WTC11 (cell line): ENCODE data around the gene PVALEF. TPM values are rescaled to one million over a fixed set of nuclear protein-coding genes. Genes with fewer than 3 reads are reported as not detected.

Experiments used
- ATF2 ChIP-seq: sonication (generic); formaldehyde crosslinking; IDR thresholded peaks from 2 replicates; pipeline ENCODE4 v1.8.1; 2022; ENCODE audit warnings: low read depth, missing genetic modification reagents, borderline replicate concordance
- ATF3 ChIP-seq: sonication (generic); formaldehyde crosslinking; conservative IDR thresholded peaks from 2 replicates; pipeline ENCODE4 v1.8.1; 2022; ENCODE audit warnings: mild to moderate bottlenecking, missing genetic modification reagents
- CBFB ChIP-seq: sonication (generic); formaldehyde crosslinking; IDR thresholded peaks from 2 replicates; pipeline ENCODE4 v1.8.1; 2022; ENCODE audit warnings: mild to moderate bottlenecking, low read depth, missing genetic modification reagents
- CREB1 ChIP-seq: sonication (generic); formaldehyde crosslinking; IDR thresholded peaks from 2 replicates; pipeline ENCODE4 v1.8.0; 2023; ENCODE audit warnings: mild to moderate bottlenecking, missing genetic modification reagents
- ERG ChIP-seq: fragments of 250-450 bp; sonication (Bioruptor Pico); IDR thresholded peaks from 2 replicates; pipeline ENCODE4 v1.8.0; 2021; ENCODE audit warnings: mild to moderate bottlenecking
- ESRRA ChIP-seq: sonication (generic); formaldehyde crosslinking; IDR thresholded peaks from 2 replicates; pipeline ENCODE4 v1.8.1; 2022; ENCODE audit warnings: mild to moderate bottlenecking, missing genetic modification reagents, borderline replicate concordance
- FOXK1 ChIP-seq: sonication (generic); formaldehyde crosslinking; IDR thresholded peaks from 2 replicates; pipeline ENCODE4 v1.8.0; 2022; ENCODE audit warnings: mild to moderate bottlenecking, moderate library complexity, missing genetic modification reagents
- HMGA2 ChIP-seq: fragments of 250-450 bp; sonication (Bioruptor Pico); IDR thresholded peaks from 2 replicates; pipeline ENCODE4 v1.4.0; 2021; ENCODE audit warnings: mild to moderate bottlenecking, moderate library complexity
- HMGXB4 ChIP-seq: sonication (generic); formaldehyde crosslinking; IDR thresholded peaks from 2 replicates; pipeline ENCODE4 v1.8.1; 2023; ENCODE audit warnings: mild to moderate bottlenecking, moderate library complexity, missing genetic modification reagents
- JUN ChIP-seq: sonication (generic); formaldehyde crosslinking; IDR thresholded peaks from 2 replicates; pipeline ENCODE4 v1.8.0; 2023; ENCODE audit warnings: mild to moderate bottlenecking, missing genetic modification reagents
- KAT7 ChIP-seq: sonication (generic); formaldehyde crosslinking; IDR thresholded peaks from 2 replicates; pipeline ENCODE4 v1.8.1; 2023; ENCODE audit warnings: missing genetic modification reagents, mild to moderate bottlenecking, borderline replicate concordance
- NFATC4 ChIP-seq: fragments of 250-450 bp; sonication (Bioruptor Pico); IDR thresholded peaks from 2 replicates; pipeline ENCODE4 v1.9.0; 2021; ENCODE audit warnings: mild to moderate bottlenecking
- RELA ChIP-seq: sonication (generic); formaldehyde crosslinking; IDR thresholded peaks from 2 replicates; pipeline ENCODE4 v1.8.1; 2022; ENCODE audit warnings: missing genetic modification reagents, mild to moderate bottlenecking, borderline replicate concordance
- SMAD3 ChIP-seq: sonication (generic); formaldehyde crosslinking; IDR thresholded peaks from 2 replicates; pipeline ENCODE4 v1.8.0; 2022; ENCODE audit warnings: missing genetic modification reagents, mild to moderate bottlenecking, borderline replicate concordance
- SP1 ChIP-seq: sonication (generic); formaldehyde crosslinking; conservative IDR thresholded peaks from 2 replicates; pipeline ENCODE4 v1.8.1; 2022; ENCODE audit warnings: missing genetic modification reagents
- TCF7 ChIP-seq: sonication (generic); formaldehyde crosslinking; IDR thresholded peaks from 2 replicates; pipeline ENCODE4 v1.8.0; 2022; ENCODE audit warnings: mild to moderate bottlenecking, low read depth, missing genetic modification reagents, moderate library complexity
- TEAD1 ChIP-seq: sonication (generic); formaldehyde crosslinking; IDR thresholded peaks from 2 replicates; pipeline ENCODE4 v1.8.0; 2022; ENCODE audit warnings: mild to moderate bottlenecking, missing genetic modification reagents
- TP53 ChIP-seq: sonication (generic); formaldehyde crosslinking; IDR thresholded peaks from 2 replicates; pipeline ENCODE4 v1.8.1; 2023; ENCODE audit warnings: mild to moderate bottlenecking, missing genetic modification reagents
- ZMAT4 ChIP-seq: fragments of 250-450 bp; sonication (Bioruptor Pico); IDR thresholded peaks from 2 replicates; pipeline ENCODE4 v1.9.0; 2021; ENCODE audit warnings: mild to moderate bottlenecking
- ZNF263 ChIP-seq: sonication (generic); formaldehyde crosslinking; IDR thresholded peaks from 2 replicates; pipeline ENCODE4 v1.8.1; 2022; ENCODE audit warnings: low read depth, mild to moderate bottlenecking, moderate library complexity, missing genetic modification reagents
- ZNF396 ChIP-seq: fragments of 250-450 bp; sonication (Bioruptor Pico); IDR thresholded peaks from 2 replicates; pipeline ENCODE4 v1.8.0; 2021; ENCODE audit warnings: mild to moderate bottlenecking, moderate library complexity, borderline replicate concordance
- ZNF416 ChIP-seq: fragments of 250-450 bp; sonication (Bioruptor Pico); IDR thresholded peaks from 2 replicates; pipeline ENCODE4 v1.9.0; 2021; ENCODE audit warnings: mild to moderate bottlenecking, inconsistent platforms
- ZNF423 ChIP-seq: fragments of 250-450 bp; sonication (Bioruptor Pico); IDR thresholded peaks from 2 replicates; pipeline ENCODE4 v2.1.2; 2022; ENCODE audit warnings: mild to moderate bottlenecking, moderate library complexity
- ZNF671 ChIP-seq: fragments of 250-450 bp; sonication (Bioruptor Pico); IDR thresholded peaks from 2 replicates; pipeline ENCODE4 v1.8.0; 2021; ENCODE audit warnings: mild to moderate bottlenecking
- total RNA-seq: library from RNA; stranded (reverse); gene quantifications from 3 replicates; pipeline ENCODE4 v1.2.3, GENCODE V29; 2021
- TF ChIP-seq, protein P1 (sequence below): sonication (generic); formaldehyde crosslinking; IDR thresholded peaks from 2 replicates; pipeline ENCODE4 v1.8.1; 2022; ENCODE audit warnings: low read depth, mild to moderate bottlenecking, moderate library complexity, missing genetic modification reagents, borderline replicate concordance
- TF ChIP-seq, protein P2 (sequence below): sonication (generic); formaldehyde crosslinking; IDR thresholded peaks from 2 replicates; pipeline ENCODE4 v1.8.1; 2022; ENCODE audit warnings: mild to moderate bottlenecking, moderate library complexity, missing genetic modification reagents
- TF ChIP-seq, protein P3 (sequence below): sonication (generic); formaldehyde crosslinking; IDR thresholded peaks from 2 replicates; pipeline ENCODE4 v1.8.0; 2023; ENCODE audit warnings: missing genetic modification reagents
- TF ChIP-seq, protein P4 (sequence below): sonication (generic); formaldehyde crosslinking; IDR thresholded peaks from 2 replicates; pipeline ENCODE4 v1.8.1; 2023; ENCODE audit warnings: mild to moderate bottlenecking, missing genetic modification reagents

PVALEF gene
- total RNA-seq, 1 experiment from 2014 or later: not detected

DNA sequence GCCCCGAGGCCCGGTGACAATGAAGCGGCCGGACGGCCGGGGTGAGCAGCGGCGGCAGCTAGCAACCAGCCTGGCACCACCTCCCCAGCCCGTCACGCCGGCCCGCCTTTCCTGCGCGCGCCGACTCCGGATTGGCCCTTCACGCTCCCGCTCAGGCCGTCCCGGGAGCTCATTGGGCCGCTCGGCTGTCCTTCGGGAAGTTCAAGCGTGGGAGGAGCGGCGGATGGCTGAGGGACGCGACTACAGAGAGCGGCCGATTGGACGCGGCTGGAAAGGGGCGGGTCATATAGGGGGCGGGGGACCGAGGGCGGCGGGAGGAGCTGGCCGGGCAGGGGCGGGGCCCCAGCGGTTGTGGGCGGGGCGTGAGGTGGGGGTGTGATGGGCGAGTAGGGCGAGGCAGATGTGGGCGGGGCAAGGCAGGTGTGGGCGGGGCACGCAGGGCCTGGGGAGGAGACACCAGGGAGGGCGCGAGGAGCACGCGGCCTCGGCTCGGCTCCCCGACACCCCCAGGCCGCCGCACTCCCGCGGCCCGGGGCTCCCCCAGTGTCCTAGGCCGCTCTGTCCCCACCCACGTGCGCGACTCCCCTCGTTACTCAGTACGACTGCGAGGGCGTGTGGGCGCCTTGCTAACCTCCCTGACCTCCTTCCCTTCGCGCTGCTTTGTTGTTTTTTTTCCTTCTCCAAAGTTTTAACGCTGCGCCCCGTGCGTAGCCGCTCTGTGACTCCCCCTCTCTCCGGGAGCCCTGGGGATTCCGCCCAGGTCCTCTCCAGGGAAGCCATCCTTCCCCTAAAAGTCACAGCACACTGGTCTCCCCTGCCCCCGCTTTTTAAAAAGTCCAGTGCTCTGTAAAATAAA lies 57.8 kb downstream of the PVALEF start, which contains the start of gene CEP131 (continued):
- TF ChIP-seq, protein P1, sequence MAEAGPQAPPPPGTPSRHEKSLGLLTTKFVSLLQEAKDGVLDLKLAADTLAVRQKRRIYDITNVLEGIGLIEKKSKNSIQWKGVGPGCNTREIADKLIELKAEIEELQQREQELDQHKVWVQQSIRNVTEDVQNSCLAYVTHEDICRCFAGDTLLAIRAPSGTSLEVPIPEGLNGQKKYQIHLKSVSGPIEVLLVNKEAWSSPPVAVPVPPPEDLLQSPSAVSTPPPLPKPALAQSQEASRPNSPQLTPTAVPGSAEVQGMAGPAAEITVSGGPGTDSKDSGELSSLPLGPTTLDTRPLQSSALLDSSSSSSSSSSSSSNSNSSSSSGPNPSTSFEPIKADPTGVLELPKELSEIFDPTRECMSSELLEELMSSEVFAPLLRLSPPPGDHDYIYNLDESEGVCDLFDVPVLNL: 0 out of 2 replicates have a peak, but pooled peaks have one; percentile 72
- 0 out of 2 replicates have a peak, but pooled peaks have one; percentile 38 for TF ChIP-seq TP53 (CRISPR knock-in tag)
- TF ChIP-seq ZNF416 (CRISPR knock-in tag): no peak
- TF ChIP-seq HMGA2 (CRISPR knock-in tag): no peak
- TF ChIP-seq, protein P2, sequence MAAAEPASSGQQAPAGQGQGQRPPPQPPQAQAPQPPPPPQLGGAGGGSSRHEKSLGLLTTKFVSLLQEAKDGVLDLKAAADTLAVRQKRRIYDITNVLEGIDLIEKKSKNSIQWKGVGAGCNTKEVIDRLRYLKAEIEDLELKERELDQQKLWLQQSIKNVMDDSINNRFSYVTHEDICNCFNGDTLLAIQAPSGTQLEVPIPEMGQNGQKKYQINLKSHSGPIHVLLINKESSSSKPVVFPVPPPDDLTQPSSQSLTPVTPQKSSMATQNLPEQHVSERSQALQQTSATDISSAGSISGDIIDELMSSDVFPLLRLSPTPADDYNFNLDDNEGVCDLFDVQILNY: peak; percentile 78
- TF ChIP-seq SP1 (CRISPR knock-in tag): peak; percentile 97
- TF ChIP-seq KAT7 (CRISPR knock-in tag): no peak
- no peak for TF ChIP-seq ERG
- 0 out of 2 replicates have a peak, but pooled peaks have one; percentile 50 for TF ChIP-seq SMAD3 (CRISPR knock-in tag)
- TF ChIP-seq RELA (CRISPR knock-in tag): no peak
- 0 out of 2 replicates have a peak, but pooled peaks have one; percentile 24 for TF ChIP-seq TCF7 (CRISPR knock-in tag)
- peak; percentile 14 for TF ChIP-seq FOXK1 (CRISPR knock-in tag)
- TF ChIP-seq ZNF671 (CRISPR knock-in tag): no peak
- no peak for TF ChIP-seq JUN (CRISPR knock-in tag)
- TF ChIP-seq CREB1: no peak
- TF ChIP-seq ESRRA (CRISPR knock-in tag): no peak
- no peak for TF ChIP-seq ZNF263
- TF ChIP-seq ATF2 (CRISPR knock-in tag): no peak
- TF ChIP-seq, protein P3, sequence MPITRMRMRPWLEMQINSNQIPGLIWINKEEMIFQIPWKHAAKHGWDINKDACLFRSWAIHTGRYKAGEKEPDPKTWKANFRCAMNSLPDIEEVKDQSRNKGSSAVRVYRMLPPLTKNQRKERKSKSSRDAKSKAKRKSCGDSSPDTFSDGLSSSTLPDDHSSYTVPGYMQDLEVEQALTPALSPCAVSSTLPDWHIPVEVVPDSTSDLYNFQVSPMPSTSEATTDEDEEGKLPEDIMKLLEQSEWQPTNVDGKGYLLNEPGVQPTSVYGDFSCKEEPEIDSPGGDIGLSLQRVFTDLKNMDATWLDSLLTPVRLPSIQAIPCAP (CRISPR knock-in tag): no peak
- no peak for TF ChIP-seq ZNF396 (CRISPR knock-in tag)
- 0 out of 2 replicates have a peak, but pooled peaks have one; percentile 45 for TF ChIP-seq TEAD1 (CRISPR knock-in tag)
- peak; percentile 71; the same call in 1 of the 2 replicates for TF ChIP-seq HMGXB4
- TF ChIP-seq, protein P4, sequence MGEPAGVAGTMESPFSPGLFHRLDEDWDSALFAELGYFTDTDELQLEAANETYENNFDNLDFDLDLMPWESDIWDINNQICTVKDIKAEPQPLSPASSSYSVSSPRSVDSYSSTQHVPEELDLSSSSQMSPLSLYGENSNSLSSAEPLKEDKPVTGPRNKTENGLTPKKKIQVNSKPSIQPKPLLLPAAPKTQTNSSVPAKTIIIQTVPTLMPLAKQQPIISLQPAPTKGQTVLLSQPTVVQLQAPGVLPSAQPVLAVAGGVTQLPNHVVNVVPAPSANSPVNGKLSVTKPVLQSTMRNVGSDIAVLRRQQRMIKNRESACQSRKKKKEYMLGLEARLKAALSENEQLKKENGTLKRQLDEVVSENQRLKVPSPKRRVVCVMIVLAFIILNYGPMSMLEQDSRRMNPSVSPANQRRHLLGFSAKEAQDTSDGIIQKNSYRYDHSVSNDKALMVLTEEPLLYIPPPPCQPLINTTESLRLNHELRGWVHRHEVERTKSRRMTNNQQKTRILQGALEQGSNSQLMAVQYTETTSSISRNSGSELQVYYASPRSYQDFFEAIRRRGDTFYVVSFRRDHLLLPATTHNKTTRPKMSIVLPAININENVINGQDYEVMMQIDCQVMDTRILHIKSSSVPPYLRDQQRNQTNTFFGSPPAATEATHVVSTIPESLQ (CRISPR knock-in tag): no peak
- no peak for TF ChIP-seq CBFB
- TF ChIP-seq ZMAT4 (CRISPR knock-in tag): no peak
- no peak for TF ChIP-seq ATF3 (CRISPR knock-in tag)
- TF ChIP-seq NFATC4 (CRISPR knock-in tag): no peak
- peak; percentile 80 for TF ChIP-seq ZNF423 (CRISPR knock-in tag)
